Measurements from ENCODE around the gene CD55.

DNA sequence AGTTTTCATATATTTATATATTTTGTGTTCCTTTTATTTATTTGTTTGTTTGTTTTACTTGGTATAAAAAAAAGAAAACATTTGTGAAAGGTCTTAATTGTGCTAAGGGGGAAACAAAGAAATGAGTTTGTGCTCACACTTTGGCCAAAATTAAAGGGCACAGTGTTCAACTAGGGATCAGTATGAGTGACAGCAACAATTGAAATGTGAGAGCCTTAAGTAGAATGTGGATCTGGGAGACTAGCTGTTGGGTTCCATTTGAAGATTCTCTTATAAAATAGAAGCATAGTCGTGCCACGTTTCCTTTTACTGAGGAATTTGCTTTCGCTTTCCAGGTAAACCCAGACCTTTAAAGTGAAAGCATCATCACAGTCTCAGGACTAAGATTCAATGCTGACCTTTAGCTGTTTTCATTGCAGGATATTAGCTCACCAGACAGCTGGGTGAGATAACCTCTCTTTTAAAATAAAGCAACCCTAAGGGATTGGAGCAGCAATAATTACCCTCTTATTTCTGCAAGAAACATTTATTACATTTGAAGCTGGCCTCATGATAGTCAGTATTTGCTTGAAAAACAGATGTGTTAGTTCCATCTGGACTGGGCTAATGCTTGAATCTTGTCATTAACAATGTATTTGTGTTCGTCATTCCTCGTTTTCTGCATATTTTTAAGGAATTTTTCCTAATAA is 37.1 kb upstream of the CD55 start:
- TF ChIP-seq BHLHE40 (IDR thresholded peaks at IDR 0.05; ENCODE audit: borderline replicate concordance) (no peak), FOXM1 (IDR thresholded peaks at IDR 0.05; ENCODE audit: borderline replicate concordance) (no peak), ARNT (IDR thresholded peaks at IDR 0.05) (no peak), PKNOX1 (IDR thresholded peaks at IDR 0.05) (no peak), TARDBP (IDR thresholded peaks at IDR 0.05) (no peak), L3MBTL2 (conservative IDR thresholded peaks at IDR 0.05) (no peak), ELF4 (IDR thresholded peaks at IDR 0.05) (no peak), SP1 (IDR thresholded peaks at IDR 0.05) (no peak), FOXK2 (IDR thresholded peaks at IDR 0.05) (no peak), LEF1 (IDR thresholded peaks at IDR 0.05; ENCODE audit: borderline replicate concordance) (no peak), SUZ12 (IDR thresholded peaks at IDR 0.05) (no peak)
